ENCODE results near the gene USO1. TPM values are rescaled to one million over a fixed set of nuclear protein-coding genes. Genes with fewer than 3 reads are reported as not detected.
A peak's percentile ranks its signal among the peaks of the same experiment; 100 is the strongest.
"Not testable (repeated sequence)": the region's sequence is repeated elsewhere in the genome, so short reads cannot be mapped to it uniquely, and the experiment has no call there.

Gene USO1
- total RNA-seq, 4 donors from 2014 or later: 74.4 to 111 (median 87.9) TPM

- Histone ChIP-seq H3K27me3 (no peaks in the 10 kb centered on the region), H3K4me3 (no peak overlapping the region), H3K9me3 (no peaks in the 10 kb centered on the region), H3K4me1 (peaks cover 0 to 3% (median 0%) of the 10 kb centered on the region in 3 donors), H3K36me3 (no peaks in the 10 kb centered on the region), H3K27ac (no peak overlapping the region)
- ATAC-seq: no peak
- WGBS, 2 donors (ENCODE audit: low coverage in 1 of 2): 79 to 100% methylated on average over 2 of the region's 3 CpGs
- TF ChIP-seq, protein P1, sequence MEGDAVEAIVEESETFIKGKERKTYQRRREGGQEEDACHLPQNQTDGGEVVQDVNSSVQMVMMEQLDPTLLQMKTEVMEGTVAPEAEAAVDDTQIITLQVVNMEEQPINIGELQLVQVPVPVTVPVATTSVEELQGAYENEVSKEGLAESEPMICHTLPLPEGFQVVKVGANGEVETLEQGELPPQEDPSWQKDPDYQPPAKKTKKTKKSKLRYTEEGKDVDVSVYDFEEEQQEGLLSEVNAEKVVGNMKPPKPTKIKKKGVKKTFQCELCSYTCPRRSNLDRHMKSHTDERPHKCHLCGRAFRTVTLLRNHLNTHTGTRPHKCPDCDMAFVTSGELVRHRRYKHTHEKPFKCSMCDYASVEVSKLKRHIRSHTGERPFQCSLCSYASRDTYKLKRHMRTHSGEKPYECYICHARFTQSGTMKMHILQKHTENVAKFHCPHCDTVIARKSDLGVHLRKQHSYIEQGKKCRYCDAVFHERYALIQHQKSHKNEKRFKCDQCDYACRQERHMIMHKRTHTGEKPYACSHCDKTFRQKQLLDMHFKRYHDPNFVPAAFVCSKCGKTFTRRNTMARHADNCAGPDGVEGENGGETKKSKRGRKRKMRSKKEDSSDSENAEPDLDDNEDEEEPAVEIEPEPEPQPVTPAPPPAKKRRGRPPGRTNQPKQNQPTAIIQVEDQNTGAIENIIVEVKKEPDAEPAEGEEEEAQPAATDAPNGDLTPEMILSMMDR (IDR thresholded peaks at IDR 0.05): no peak
- TF ChIP-seq POLR2AphosphoS5 (IDR thresholded peaks at IDR 0.05): no peak
- no peak for TF ChIP-seq EP300 (IDR thresholded peaks at IDR 0.05)
- TF ChIP-seq POLR2A (IDR thresholded peaks at IDR 0.05): no peak
Observed at GRCh38 chr4:75679876-75680575, 44.4 kb upstream of the USO1 start.

GRCh38 chr4:75683482-75684155, 40.8 kb upstream of the USO1 start:
- H3K27me3 ChIP-seq: no peaks in the 10 kb centered on the region
- no peak for ATAC-seq
- no peaks in the 10 kb centered on the region for H3K36me3 ChIP-seq
- 60 to 90% methylated on average over 1 to 6 of the region's 6 CpGs for WGBS, 2 donors (ENCODE audit: low coverage in 1 of 2)
- H3K4me1 ChIP-seq: peaks cover 0 to 16% (median 2%) of the 10 kb centered on the region in 3 donors
- H3K27ac ChIP-seq: no peak overlapping the region
- no peaks in the 10 kb centered on the region for H3K9me3 ChIP-seq
- H3K4me3 ChIP-seq: no peak overlapping the region
- TF ChIP-seq POLR2A (IDR thresholded peaks at IDR 0.05) (no peak), POLR2AphosphoS5 (IDR thresholded peaks at IDR 0.05) (no peak), EP300 (IDR thresholded peaks at IDR 0.05) (no peak)
- TF ChIP-seq, protein P1 (IDR thresholded peaks at IDR 0.05): no peak

DNA sequence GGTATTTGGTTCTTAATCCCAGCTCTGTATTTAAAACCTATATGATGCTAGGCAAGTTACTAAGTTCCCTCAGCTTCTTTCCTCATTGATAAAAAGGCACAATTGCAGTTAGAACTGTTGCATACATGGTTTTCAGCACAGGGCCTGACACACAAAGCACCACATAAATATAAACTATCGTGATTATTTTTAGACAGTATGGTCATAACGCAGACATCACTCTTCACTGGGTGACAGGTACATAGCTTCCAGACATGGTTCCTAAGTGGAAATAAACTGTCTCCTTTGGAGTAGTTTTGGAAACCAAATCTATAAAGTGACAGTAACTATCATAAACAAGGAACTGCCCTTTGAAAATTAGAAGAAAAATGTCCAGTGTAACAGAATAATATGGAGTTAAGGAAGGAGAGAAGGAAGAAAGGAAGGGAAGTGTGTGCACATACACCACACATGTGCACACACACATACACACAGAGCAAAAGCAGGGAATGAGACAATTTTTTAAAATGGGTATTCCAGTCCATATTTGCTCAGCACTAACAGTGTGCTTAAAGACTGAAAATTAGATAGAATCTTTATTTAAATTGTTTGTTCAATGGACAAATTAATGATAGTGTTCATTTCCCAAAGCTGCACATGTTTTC, 38.7 kb upstream of the USO1 start:
- Histone ChIP-seq H3K9me3 (no peaks in the 10 kb centered on the region), H3K4me3 (no peak overlapping the region), H3K4me1 (peaks cover 0 to 16% (median 2%) of the 10 kb centered on the region in 3 donors), H3K27ac (peak overlapping the region in 2 of 4 donors; percentile 19 to 24), H3K27me3 (no peaks in the 10 kb centered on the region), H3K36me3 (no peaks in the 10 kb centered on the region)
- 35 to 60% methylated on average over 1 to 2 of the region's 2 CpGs for WGBS, 2 donors (ENCODE audit: low coverage in 1 of 2)
- TF ChIP-seq POLR2A (IDR thresholded peaks at IDR 0.05) (no peak), EP300 (IDR thresholded peaks at IDR 0.05) (no peak), POLR2AphosphoS5 (IDR thresholded peaks at IDR 0.05) (no peak)
- TF ChIP-seq, protein P1 (IDR thresholded peaks at IDR 0.05): no peak
- no peak for ATAC-seq

GRCh38 chr4:75686346-75686745, 38.0 kb upstream of the USO1 start:
- TF ChIP-seq, protein P1 (IDR thresholded peaks at IDR 0.05): no peak
- TF ChIP-seq POLR2AphosphoS5 (IDR thresholded peaks at IDR 0.05): no peak
- TF ChIP-seq EP300 (IDR thresholded peaks at IDR 0.05): no peak
- TF ChIP-seq POLR2A (IDR thresholded peaks at IDR 0.05): no peak

DNA sequence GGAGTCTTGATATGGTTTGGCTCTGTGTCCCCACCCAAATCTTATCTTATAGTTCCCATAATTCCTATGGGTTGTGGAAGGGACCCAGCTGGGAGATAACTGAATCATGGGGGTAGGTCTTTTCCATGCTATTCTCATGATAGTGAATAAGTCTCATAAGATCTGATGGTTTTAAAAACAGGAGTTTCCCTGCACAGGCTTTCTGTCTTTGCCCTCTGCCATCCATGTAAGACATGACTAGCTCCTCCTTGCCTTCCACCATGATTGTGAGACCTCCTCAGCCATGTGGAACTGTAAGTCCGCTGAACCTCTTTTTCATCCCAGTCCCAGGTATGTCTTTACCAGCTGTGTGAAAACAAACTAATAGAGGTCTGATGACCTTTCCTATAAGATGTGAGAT, 37.3 kb upstream of the USO1 start:
- not testable (repeated sequence) for ATAC-seq, H3K36me3 ChIP-seq, H3K4me3 ChIP-seq, H3K27ac ChIP-seq, H3K9me3 ChIP-seq, H3K27me3 ChIP-seq
- WGBS, 2 donors (ENCODE audit: low coverage in 1 of 2): 100% methylated on average over 1 of the region's 1 CpG
- peaks cover 0 to 16% (median 2%) of the 10 kb centered on the region in 3 donors for H3K4me1 ChIP-seq

More at GRCh38 chr4:75686346-75686745, 38.0 kb upstream of the USO1 start:
- no peak overlapping the region for H3K4me3 ChIP-seq
- H3K27me3 ChIP-seq: no peaks in the 10 kb centered on the region
- ATAC-seq: no peak
- WGBS, 2 donors (ENCODE audit: low coverage in 1 of 2): 72% methylated on average over 2 of the region's 3 CpGs; no CpG with 5 or more reads in 1 of the 2 donors
- no peaks in the 10 kb centered on the region for H3K36me3 ChIP-seq
- H3K4me1 ChIP-seq: peaks cover 0 to 16% (median 2%) of the 10 kb centered on the region in 3 donors
- H3K27ac ChIP-seq: peak overlapping the region in 1 of 4 donors; percentile 24
- H3K9me3 ChIP-seq: no peaks in the 10 kb centered on the region

- H3K4me3 ChIP-seq, H3K27ac ChIP-seq, H3K9me3 ChIP-seq, H3K27me3 ChIP-seq, ATAC-seq, H3K36me3 ChIP-seq: not testable (repeated sequence)
- WGBS, 2 donors (ENCODE audit: low coverage in 1 of 2): 93 to 96% methylated on average over 4 to 5 of the region's 5 CpGs
- H3K4me1 ChIP-seq: peaks cover 0 to 18% (median 0%) of the 10 kb centered on the region in 3 donors
Observed at GRCh38 chr4:75692066-75692465, 32.3 kb upstream of the USO1 start.

Measured in gastroesophageal sphincter (tissue), 4 donors.